Measurements from ENCODE around the gene GJB5.

Gene GJB5

GRCh38 chr1:34774957-34775356 lies 20.1 kb downstream of the GJB5 start:
- H3F3A ChIP-seq (ENCODE audit: control insufficient read depth, insufficient read depth), result no peaks in the 10 kb centered on the region
- H3K4me2 ChIP-seq (ENCODE audit: low read length), result no peak overlapping the region
- H3K27me3 ChIP-seq (ENCODE audit: control insufficient read depth, low read length), result peaks cover 2% of the 10 kb centered on the region; the same call in 1 of the 2 replicates
- H3K9me3 ChIP-seq (ENCODE audit: control insufficient read depth, insufficient read depth, low read length), result no peaks in the 10 kb centered on the region
- H3K79me2 ChIP-seq (ENCODE audit: control insufficient read depth, low read length), result no peaks in the 10 kb centered on the region
- no peak overlapping the region for H3K27ac ChIP-seq (ENCODE audit: low read depth, low read length)
- TF ChIP-seq CTCF (IDR thresholded peaks at IDR 0.05; ENCODE audit: low read depth, low read length, poor library complexity, severe bottlenecking) (no peak), EZH2phosphoT487 (IDR thresholded peaks at IDR 0.05; ENCODE audit: borderline replicate concordance, low read length) (no peak)
- no peak overlapping the region for H3K4me3 ChIP-seq (ENCODE audit: low read length)
- no peaks in the 10 kb centered on the region for H3K4me1 ChIP-seq (ENCODE audit: control insufficient read depth, low read length)
- H4K20me1 ChIP-seq (ENCODE audit: control insufficient read depth, insufficient read depth, low read depth, low read length), result no peaks in the 10 kb centered on the region
- H3K36me3 ChIP-seq (ENCODE audit: control insufficient read depth, low read length), result no peaks in the 10 kb centered on the region
- H3K9me2 ChIP-seq (replicated peaks; ENCODE audit: control insufficient read depth, low read length), result no peaks in the 10 kb centered on the region

GRCh38 chr1:34776911-34777310 lies 22.1 kb downstream of the GJB5 start:
- Histone ChIP-seq H3K79me2 (ENCODE audit: control insufficient read depth, low read length) (no peaks in the 10 kb centered on the region), H3K4me2 (ENCODE audit: low read length) (no peak overlapping the region), H4K20me1 (ENCODE audit: control insufficient read depth, insufficient read depth, low read depth, low read length) (no peaks in the 10 kb centered on the region), H3F3A (ENCODE audit: control insufficient read depth, insufficient read depth) (no peaks in the 10 kb centered on the region), H3K9me2 (replicated peaks; ENCODE audit: control insufficient read depth, low read length) (no peaks in the 10 kb centered on the region), H3K27ac (ENCODE audit: low read depth, low read length) (no peak overlapping the region), H3K4me1 (ENCODE audit: control insufficient read depth, low read length) (no peaks in the 10 kb centered on the region), H3K36me3 (ENCODE audit: control insufficient read depth, low read length) (no peaks in the 10 kb centered on the region), H3K4me3 (ENCODE audit: low read length) (no peak overlapping the region), H3K27me3 (ENCODE audit: control insufficient read depth, low read length) (peaks cover 2% of the 10 kb centered on the region; the same call in 1 of the 2 replicates), H3K9me3 (ENCODE audit: control insufficient read depth, insufficient read depth, low read length) (no peaks in the 10 kb centered on the region)
- no peak for TF ChIP-seq EZH2phosphoT487 (IDR thresholded peaks at IDR 0.05; ENCODE audit: borderline replicate concordance, low read length)
- TF ChIP-seq CTCF (IDR thresholded peaks at IDR 0.05; ENCODE audit: low read depth, low read length, poor library complexity, severe bottlenecking), result no peak

GRCh38 chr1:34777519-34778321 lies 22.9 kb downstream of the GJB5 start:
- Histone ChIP-seq H3K27me3 (ENCODE audit: control insufficient read depth, low read length) (peaks cover 2% of the 10 kb centered on the region; the same call in 1 of the 2 replicates), H3K4me2 (ENCODE audit: low read length) (no peak overlapping the region), H3K27ac (ENCODE audit: low read depth, low read length) (no peak overlapping the region), H3K79me2 (ENCODE audit: control insufficient read depth, low read length) (no peaks in the 10 kb centered on the region), H4K20me1 (ENCODE audit: control insufficient read depth, insufficient read depth, low read depth, low read length) (no peaks in the 10 kb centered on the region), H3K4me1 (ENCODE audit: control insufficient read depth, low read length) (no peaks in the 10 kb centered on the region), H3F3A (ENCODE audit: control insufficient read depth, insufficient read depth) (no peaks in the 10 kb centered on the region), H3K4me3 (ENCODE audit: low read length) (no peak overlapping the region), H3K9me3 (ENCODE audit: control insufficient read depth, insufficient read depth, low read length) (no peaks in the 10 kb centered on the region), H3K36me3 (ENCODE audit: control insufficient read depth, low read length) (no peaks in the 10 kb centered on the region), H3K9me2 (replicated peaks; ENCODE audit: control insufficient read depth, low read length) (no peaks in the 10 kb centered on the region)
- TF ChIP-seq EZH2phosphoT487 (IDR thresholded peaks at IDR 0.05; ENCODE audit: borderline replicate concordance, low read length), result no peak
- no peak for TF ChIP-seq CTCF (IDR thresholded peaks at IDR 0.05; ENCODE audit: low read depth, low read length, poor library complexity, severe bottlenecking)
